Right hindlimb (tissue), 1 donor: ENCODE data around the gene NOD1.

Experiments
- DNase-seq: peaks from one replicate; pipeline ENCODE4 v3.0.0-alpha.2; 2018

NOD1 gene

GRCh38 chr7:30470163-30470770 lies 8.3 kb downstream of the NOD1 start:
- DNase-seq = no peak

DNA sequence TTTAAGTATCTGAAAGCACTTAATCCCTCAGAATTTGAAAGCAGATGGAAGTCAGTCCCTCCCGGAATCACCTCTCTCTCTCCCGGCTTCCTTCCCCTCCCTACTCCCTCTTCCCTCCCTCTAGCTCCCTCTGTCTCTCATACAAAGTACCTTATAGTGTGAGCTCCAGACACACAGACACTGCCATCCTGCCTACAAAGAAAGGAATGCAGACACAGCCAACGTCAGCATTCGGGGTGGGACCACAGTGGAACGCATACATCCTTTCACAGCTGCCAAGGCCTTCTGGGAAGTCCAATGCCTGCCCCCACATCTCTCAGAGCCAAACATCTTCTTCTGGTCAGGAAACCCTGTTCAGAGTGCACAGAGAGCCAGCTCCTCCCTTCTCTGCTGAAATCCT lies 9.3 kb downstream of the NOD1 start:
- DNase-seq = peak; percentile 91

- DNase-seq = no peak
These were observed 9.8 kb downstream of the NOD1 start for GRCh38 chr7:30468791-30469190.

GRCh38 chr7:30468041-30468440 lies 10.5 kb downstream of the NOD1 start:
- no peak for DNase-seq

DNA sequence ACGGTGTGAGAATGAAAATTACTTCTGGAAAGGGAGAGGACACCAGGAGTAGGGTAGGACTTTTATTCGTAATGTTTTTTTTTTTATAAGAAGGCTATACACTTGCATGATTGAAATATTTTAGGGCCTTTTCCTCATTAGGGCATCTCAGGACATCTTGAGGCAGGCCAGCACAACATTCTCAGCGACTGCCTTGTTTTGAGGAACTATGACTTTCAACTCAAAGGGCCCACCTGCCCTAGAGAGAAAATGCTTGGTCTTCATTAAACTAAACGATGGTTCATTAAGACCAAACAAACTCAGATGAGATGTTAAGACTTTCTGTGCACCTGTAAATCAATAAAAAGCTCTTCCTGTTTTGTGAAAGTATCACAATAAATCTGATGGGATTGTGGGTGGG lies 11.3 kb downstream of the NOD1 start:
- DNase-seq = no peak

DNA sequence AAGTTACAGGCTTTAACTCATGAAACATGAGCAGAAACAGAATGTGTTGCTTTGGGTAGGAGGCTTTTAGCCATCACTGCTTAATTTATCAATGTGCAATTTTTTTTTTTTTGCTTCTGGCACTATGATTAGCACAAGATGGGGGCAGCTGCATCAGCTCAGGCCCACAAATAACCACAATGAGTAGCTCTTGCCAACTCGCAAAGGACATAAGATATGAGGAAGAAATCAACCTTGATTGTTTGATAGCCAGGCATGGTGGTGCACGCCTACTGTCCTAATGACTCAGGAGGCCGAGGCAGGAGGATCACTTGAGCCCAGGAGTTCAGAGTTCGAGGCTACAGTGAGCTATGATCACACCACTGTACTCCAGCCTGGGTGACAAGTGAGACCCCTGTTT lies 12.3 kb downstream of the NOD1 start:
- DNase-seq = no peak

GRCh38 chr7:30465811-30466180 lies 12.8 kb downstream of the NOD1 start:
- no peak for DNase-seq

- no peak for DNase-seq
These were observed 13.4 kb downstream of the NOD1 start for GRCh38 chr7:30465046-30465810.

GRCh38 chr7:30464231-30464671 lies 14.3 kb downstream of the NOD1 start:
- peak; percentile 56 for DNase-seq

- DNase-seq = no peak
These were observed 15.0 kb downstream of the NOD1 start for GRCh38 chr7:30463405-30464145.

DNA sequence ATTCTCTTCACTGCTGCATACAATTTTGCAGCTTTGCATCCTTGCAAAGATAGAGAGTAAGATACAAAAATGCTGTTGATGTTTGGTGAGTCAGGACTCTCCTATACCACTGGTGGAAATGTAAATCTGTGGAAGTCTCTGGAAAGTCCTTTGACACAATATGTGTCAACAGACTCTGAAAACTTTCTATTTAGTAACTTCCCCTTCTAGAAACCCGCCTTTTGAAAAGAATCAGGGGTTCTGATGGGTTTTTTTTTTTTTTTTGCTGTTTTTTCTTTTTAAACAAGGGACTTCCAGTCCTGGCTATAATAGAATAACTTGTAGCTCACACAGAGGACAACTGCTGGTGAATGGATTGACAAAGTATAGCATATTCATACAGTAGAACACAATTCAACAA lies 16.4 kb downstream of the NOD1 start:
- no peak for DNase-seq

DNA sequence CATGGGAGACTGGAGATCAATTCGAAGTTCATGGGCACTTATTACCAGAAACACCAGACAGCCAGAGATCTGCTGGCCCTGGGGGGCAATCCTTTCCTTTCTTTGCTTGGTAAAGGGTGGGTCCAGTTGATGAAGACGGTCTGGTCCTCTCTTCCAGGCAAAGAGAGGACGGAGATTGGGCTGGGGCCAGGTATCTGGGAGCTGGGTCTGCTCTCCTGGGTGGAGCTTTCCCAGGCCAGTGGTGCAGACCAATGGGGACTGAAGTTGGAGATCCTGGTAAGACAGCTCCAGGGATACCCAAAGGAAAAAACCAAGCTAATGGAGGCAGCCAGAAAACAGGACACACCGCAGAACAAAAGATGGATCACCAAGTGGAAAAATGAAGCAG lies 18.3 kb downstream of the NOD1 start:
- DNase-seq = no peak

DNA sequence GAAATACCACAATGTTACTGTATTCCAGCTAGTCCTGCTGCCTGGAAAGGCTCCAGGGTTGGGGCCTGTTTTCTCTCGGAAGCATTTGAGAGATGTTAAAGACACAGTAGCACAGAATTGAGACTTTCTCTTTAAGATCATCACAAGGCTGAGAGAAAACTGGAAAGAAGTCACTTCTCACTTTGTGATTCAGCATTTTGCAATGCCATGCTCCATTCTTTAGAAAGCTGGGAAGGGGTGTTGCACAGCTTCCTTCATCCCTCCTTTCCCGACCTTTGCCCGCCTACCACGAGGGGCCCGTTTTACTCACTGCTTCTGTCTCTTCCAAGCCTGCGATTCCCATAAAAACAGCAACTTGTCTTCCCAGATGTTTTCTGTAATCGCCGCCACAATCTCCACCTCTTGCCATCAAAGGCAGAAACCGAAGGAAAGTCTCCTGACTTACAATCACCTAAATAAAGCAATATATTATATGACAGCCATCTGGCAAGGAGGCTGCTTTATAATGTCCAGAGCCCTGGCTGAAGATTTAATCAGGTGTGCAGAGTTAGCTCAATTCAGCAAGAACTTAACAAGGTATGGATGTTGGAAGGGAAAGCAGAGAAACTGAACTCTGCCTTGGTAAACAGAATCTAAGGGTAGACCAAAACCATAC lies 18.9 kb downstream of the NOD1 start:
- peak; percentile 73 for DNase-seq

DNA sequence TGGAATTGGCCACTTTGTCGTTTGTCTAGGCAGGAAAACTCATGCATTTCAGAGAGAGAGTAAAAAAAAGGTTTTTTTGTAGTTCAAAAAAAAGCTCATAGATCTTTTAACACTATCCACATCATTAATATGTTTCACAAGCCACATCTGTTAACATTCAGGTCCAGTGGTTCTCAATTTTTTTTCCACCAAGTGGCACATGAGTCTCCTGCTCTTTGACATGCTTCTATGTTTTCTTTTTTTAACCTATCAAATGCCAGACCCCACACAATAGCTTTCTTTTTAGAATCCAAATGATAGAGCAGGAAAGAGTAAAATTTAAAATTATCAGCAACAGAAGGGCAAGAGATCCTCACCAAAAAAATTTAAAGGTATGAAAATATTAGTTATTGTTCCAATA lies 20.3 kb downstream of the NOD1 start:
- no peak for DNase-seq

- DNase-seq = no peak
These were observed 24.7 kb downstream of the NOD1 start for GRCh38 chr7:30453921-30454320.

DNA sequence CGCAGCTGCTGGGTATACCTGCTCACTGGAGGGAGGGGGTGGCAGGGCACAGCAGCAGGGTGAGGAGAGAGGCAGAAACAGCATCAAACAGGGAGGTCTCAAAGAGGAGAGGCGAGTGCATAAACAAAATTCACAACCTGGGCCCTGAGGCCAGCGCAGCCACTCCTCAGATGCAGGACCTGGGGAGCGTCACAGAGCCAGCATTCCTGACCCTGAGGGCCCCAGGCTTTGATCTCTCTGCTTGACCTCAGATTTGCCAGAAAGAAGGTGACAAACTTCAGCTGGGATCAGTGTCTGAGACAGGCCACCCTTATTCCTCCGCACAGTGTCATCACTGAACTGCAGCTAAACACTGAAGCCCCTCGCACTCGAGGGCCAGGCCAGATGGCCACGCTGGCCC lies 25.6 kb downstream of the NOD1 start:
- DNase-seq = no peak

- no peak for DNase-seq
These were observed 26.2 kb downstream of the NOD1 start for GRCh38 chr7:30452280-30452930.

GRCh38 chr7:30451539-30452279 lies 26.9 kb downstream of the NOD1 start:
- no peak for DNase-seq

DNA sequence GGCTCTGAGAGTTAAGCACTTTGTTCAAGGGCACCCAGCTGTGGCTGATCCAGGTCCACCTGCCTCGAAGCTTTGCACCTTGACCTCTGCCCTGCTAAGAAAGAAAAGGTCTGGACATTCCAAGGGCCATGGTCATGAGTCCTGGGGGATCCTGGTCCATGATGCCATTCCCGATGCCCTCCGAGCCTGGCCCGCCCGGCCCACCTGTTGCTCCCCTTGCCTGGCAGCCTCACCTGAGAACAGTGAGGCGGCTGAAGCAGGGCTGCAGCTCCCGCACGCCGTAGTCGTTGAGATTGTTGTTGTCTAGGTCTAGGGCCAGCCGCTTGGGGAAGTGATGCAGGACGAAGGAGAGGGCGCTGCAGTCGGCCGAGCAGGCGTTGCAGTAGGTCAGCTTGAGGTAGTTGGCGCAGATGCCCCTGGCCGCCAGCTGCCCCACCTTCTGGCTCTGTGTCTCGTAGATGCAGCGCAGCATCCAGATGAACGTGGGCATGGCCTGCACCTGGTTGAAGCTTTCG lies 27.5 kb downstream of the NOD1 start:
- no peak for DNase-seq

DNA sequence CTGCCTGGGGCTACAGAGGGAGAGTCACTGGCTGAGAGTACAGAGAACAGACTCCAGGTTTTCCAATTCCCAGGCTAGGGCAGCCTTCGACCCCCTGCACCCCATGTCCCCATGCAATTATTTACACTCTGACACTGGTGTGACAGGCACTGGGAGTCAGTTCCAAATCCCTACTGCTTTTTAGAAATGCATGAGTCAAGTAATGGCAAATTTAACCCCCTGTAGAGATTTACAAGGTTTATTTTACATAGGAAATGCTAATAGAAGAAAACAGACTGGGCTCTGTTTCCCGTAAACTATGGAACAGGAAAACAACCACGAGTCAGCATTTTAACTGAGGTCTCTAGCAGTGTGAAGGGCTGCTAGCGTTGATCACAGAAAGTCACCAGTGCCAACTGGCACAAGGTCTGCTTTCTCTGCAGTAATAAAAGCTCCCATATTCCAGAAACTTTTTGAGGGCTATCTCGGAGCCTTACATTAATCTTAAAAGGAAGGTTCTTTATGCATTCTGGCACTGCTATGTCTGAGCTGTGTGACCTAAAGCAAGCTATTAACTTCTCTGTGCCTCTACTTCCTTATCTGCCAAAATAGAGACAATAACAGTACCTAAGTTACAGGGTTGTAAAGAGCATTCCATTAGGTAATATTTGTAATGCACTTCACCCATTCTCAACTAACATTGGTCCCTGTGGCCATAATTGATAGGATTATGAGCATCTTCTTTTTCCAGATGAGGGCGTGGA lies 28.2 kb downstream of the NOD1 start:
- DNase-seq = no peak

DNA sequence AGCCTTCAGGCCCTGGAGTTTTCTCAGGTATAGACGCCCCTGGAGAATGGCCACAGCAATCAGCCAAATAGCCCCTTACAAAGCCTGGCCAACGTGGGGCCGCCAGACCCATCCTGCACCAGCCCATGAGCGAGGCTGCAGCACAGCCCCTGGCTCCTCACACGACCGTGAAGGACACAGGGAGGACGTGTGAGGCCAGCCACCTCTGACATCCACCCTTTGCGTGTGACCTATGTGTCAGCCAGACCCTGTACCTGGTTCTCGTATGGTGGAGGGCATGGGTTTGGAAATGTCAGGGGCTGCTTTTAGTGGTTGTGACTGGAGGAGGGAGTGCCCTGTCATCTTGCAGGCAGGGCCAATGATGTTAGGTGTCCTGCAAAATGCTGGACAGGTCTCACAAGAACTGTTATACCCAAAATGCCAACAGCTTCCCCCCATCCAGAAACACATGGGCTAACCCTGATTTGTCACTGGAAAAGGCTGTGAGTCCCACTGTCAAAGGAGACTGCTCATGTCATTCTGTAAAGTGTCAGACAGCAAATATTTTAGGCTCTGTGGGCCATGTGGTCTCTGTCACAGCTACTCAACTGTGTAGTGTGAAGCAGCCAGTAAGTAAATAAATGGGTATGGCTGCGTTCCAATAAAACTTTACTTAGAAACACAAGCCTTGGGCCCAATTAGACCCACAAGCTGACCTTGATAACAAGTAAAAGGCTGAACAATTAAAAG lies 30.0 kb downstream of the NOD1 start:
- no peak for DNase-seq
